ENCODE results near the gene SBSN. TPM values are rescaled to one million over a fixed set of nuclear protein-coding genes. Genes with fewer than 3 reads are reported as not detected.

SBSN gene
- total and polyA plus RNA-seq, 9 of the 15 experiments (the other 6 are each of a cell fraction or from before 2014, with no cell fraction given): 0.05 TPM; not detected in 8

GRCh38 chr19:35509861-35510625, 18.1 kb downstream of the SBSN start (continued):
- TF ChIP-seq TEAD4 (IDR thresholded peaks at IDR 0.05; ENCODE audit: low read length) (peak; percentile 82), TEAD4 (CRISPR knock-in tag; IDR thresholded peaks at IDR 0.05; ENCODE audit: borderline replicate concordance) (no peak), GABPA (tag; conservative IDR thresholded peaks at IDR 0.05; ENCODE audit: low read depth) (no peak), EHMT2 (IDR thresholded peaks at IDR 0.05) (no peak), HDAC6 (IDR thresholded peaks at IDR 0.05; ENCODE audit: low read depth, low read length) (no peak), KAT7 (CRISPR knock-in tag; IDR thresholded peaks at IDR 0.05; ENCODE audit: borderline replicate concordance) (no peak), IRF2 (CRISPR knock-in tag; IDR thresholded peaks at IDR 0.05) (no peak), ZNF175 (CRISPR knock-in tag; IDR thresholded peaks at IDR 0.05; ENCODE audit: low read depth) (no peak), ETV1 (tag; conservative IDR thresholded peaks at IDR 0.05; ENCODE audit: low read depth) (no peak), PTRF (tag; IDR thresholded peaks at IDR 0.05) (no peak), ZNF586 (CRISPR knock-in tag; conservative IDR thresholded peaks at IDR 0.05) (no peak), ZNF232 (CRISPR knock-in tag; IDR thresholded peaks at IDR 0.05) (no peak), SMC3 (conservative IDR thresholded peaks at IDR 0.05; ENCODE audit: insufficient read depth, low read depth, low read length) (peak; percentile 73), IFI16 (CRISPR knock-in tag; IDR thresholded peaks at IDR 0.05) (no peak), ZNF436 (CRISPR knock-in tag; IDR thresholded peaks at IDR 0.05) (no peak), ZBTB1 (CRISPR knock-in tag; IDR thresholded peaks at IDR 0.05; ENCODE audit: borderline replicate concordance, low read depth) (no peak), NBN (IDR thresholded peaks at IDR 0.05; ENCODE audit: low read depth) (no peak), U2AF2 (optimal IDR thresholded peaks at IDR 0.05; ENCODE audit: low read depth, low read length) (no peak), DMBX1 (CRISPR knock-in tag; IDR thresholded peaks at IDR 0.05; ENCODE audit: borderline replicate concordance) (no peak)
- TF ChIP-seq, protein P1, sequence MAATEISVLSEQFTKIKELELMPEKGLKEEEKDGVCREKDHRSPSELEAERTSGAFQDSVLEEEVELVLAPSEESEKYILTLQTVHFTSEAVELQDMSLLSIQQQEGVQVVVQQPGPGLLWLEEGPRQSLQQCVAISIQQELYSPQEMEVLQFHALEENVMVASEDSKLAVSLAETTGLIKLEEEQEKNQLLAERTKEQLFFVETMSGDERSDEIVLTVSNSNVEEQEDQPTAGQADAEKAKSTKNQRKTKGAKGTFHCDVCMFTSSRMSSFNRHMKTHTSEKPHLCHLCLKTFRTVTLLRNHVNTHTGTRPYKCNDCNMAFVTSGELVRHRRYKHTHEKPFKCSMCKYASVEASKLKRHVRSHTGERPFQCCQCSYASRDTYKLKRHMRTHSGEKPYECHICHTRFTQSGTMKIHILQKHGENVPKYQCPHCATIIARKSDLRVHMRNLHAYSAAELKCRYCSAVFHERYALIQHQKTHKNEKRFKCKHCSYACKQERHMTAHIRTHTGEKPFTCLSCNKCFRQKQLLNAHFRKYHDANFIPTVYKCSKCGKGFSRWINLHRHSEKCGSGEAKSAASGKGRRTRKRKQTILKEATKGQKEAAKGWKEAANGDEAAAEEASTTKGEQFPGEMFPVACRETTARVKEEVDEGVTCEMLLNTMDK (IDR thresholded peaks at IDR 0.05; ENCODE audit: borderline replicate concordance, insufficient read depth, low read depth, low read length, poor library complexity, severe bottlenecking): peak; percentile 61
- TF ChIP-seq, protein P2, sequence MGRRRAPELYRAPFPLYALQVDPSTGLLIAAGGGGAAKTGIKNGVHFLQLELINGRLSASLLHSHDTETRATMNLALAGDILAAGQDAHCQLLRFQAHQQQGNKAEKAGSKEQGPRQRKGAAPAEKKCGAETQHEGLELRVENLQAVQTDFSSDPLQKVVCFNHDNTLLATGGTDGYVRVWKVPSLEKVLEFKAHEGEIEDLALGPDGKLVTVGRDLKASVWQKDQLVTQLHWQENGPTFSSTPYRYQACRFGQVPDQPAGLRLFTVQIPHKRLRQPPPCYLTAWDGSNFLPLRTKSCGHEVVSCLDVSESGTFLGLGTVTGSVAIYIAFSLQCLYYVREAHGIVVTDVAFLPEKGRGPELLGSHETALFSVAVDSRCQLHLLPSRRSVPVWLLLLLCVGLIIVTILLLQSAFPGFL (CRISPR knock-in tag; IDR thresholded peaks at IDR 0.05): no peak
- TF ChIP-seq, protein P3, sequence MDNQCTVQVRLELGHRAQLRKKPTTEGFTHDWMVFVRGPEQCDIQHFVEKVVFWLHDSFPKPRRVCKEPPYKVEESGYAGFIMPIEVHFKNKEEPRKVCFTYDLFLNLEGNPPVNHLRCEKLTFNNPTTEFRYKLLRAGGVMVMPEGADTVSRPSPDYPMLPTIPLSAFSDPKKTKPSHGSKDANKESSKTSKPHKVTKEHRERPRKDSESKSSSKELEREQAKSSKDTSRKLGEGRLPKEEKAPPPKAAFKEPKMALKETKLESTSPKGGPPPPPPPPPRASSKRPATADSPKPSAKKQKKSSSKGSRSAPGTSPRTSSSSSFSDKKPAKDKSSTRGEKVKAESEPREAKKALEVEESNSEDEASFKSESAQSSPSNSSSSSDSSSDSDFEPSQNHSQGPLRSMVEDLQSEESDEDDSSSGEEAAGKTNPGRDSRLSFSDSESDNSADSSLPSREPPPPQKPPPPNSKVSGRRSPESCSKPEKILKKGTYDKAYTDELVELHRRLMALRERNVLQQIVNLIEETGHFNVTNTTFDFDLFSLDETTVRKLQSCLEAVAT (IDR thresholded peaks at IDR 0.05): 0 out of 4 replicates have a peak, but pooled peaks of 1 of the 2 experiments have one; percentile 51
- TF ChIP-seq, protein P4, sequence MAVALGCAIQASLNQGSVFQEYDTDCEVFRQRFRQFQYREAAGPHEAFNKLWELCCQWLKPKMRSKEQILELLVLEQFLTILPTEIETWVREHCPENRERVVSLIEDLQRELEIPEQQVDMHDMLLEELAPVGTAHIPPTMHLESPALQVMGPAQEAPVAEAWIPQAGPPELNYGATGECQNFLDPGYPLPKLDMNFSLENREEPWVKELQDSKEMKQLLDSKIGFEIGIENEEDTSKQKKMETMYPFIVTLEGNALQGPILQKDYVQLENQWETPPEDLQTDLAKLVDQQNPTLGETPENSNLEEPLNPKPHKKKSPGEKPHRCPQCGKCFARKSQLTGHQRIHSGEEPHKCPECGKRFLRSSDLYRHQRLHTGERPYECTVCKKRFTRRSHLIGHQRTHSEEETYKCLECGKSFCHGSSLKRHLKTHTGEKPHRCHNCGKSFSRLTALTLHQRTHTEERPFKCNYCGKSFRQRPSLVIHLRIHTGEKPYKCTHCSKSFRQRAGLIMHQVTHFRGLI (CRISPR knock-in tag; IDR thresholded peaks at IDR 0.05): no peak

Measured in K562 (cell line).